Stimulated activated naive CD8-positive, alpha-beta T cell treated with anti-CD3 and anti-CD28 coated beads, Interleukin-15, Interleukin-2, amounts not matched to agents 100 ng/mL and 50 ng/mL, for 24 hours (primary cell): Measurements from ENCODE around the gene S100B.
A peak's percentile ranks its signal among the peaks of the same experiment; 100 is the strongest.

Experiments
- H3K27ac Mint-ChIP-seq: one replicate; pipeline ENCODE4 v1.8.0; 2021; ENCODE audit warnings: mild to moderate bottlenecking, mixed read lengths
- H3K27me3 Mint-ChIP-seq: one replicate; pipeline ENCODE4 v1.8.0; 2021; ENCODE audit warnings: mixed read lengths
- H3K36me3 Mint-ChIP-seq: one replicate; pipeline ENCODE4 v1.8.0; 2021; ENCODE audit warnings: low read depth, mixed read lengths
- H3K4me1 Mint-ChIP-seq: one replicate; pipeline ENCODE4 v1.8.0; 2021; ENCODE audit warnings: low read depth, mixed read lengths
- H3K4me3 Mint-ChIP-seq: one replicate; pipeline ENCODE4 v1.8.0; 2021; ENCODE audit warnings: mild to moderate bottlenecking, mixed read lengths
- H3K9me3 Mint-ChIP-seq: one replicate; pipeline ENCODE4 v1.8.0; 2021; ENCODE audit warnings: mixed read lengths

The S100B gene

DNA sequence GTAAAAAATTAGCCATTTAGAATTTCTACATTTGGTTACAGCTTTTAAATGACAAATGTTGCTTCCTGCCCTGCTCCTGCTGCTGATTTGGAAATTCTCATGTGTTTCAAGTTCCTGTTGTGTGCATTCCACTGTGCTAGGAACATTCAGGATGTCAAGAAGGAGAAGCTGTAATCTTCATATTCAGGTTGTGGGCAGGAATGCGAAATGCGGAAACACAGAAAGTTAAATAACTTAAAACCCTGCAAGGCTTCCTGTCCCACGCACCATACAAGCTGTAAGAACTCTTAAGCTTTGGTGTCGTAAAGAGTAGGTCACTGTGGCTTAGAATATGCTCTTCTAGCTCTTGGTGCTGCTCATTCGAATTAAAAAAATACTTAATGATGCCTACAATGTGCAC lies 52.6 kb downstream of the S100B start:
- H3K36me3 Mint-ChIP-seq: peaks cover 45% of the 10 kb centered on the region
- H3K27me3 Mint-ChIP-seq: no peaks in the 10 kb centered on the region
- peaks cover 5% of the 10 kb centered on the region for H3K9me3 Mint-ChIP-seq

GRCh38 chr21:46551636-46552241 lies 53.1 kb downstream of the S100B start:
- H3K27ac Mint-ChIP-seq: peak overlapping the region; percentile 83
- no peaks in the 10 kb centered on the region for H3K27me3 Mint-ChIP-seq
- peaks cover 45% of the 10 kb centered on the region for H3K36me3 Mint-ChIP-seq
- peaks cover 55% of the 10 kb centered on the region for H3K4me1 Mint-ChIP-seq
- peak overlapping the region; percentile 68 for H3K4me3 Mint-ChIP-seq
- peaks cover 5% of the 10 kb centered on the region for H3K9me3 Mint-ChIP-seq

More for the DNA sequence above, 52.6 kb downstream of the S100B start:
- peak overlapping the region; percentile 83 for H3K27ac Mint-ChIP-seq
- no peak overlapping the region for H3K4me3 Mint-ChIP-seq
- peaks cover 61% of the 10 kb centered on the region for H3K4me1 Mint-ChIP-seq

- H3K27ac Mint-ChIP-seq: peak overlapping the region; percentile 67
- no peaks in the 10 kb centered on the region for H3K27me3 Mint-ChIP-seq
- H3K9me3 Mint-ChIP-seq: peaks cover 5% of the 10 kb centered on the region
- H3K4me3 Mint-ChIP-seq: no peak overlapping the region
- peaks cover 45% of the 10 kb centered on the region for H3K36me3 Mint-ChIP-seq
- peaks cover 48% of the 10 kb centered on the region for H3K4me1 Mint-ChIP-seq
Measured at GRCh38 chr21:46550116-46550941, 54.6 kb downstream of the S100B start.

GRCh38 chr21:46549650-46550049 lies 55.2 kb downstream of the S100B start:
- H3K9me3 Mint-ChIP-seq: peaks cover 5% of the 10 kb centered on the region
- no peak overlapping the region for H3K4me3 Mint-ChIP-seq
- no peaks in the 10 kb centered on the region for H3K27me3 Mint-ChIP-seq
- H3K4me1 Mint-ChIP-seq: peaks cover 55% of the 10 kb centered on the region
- H3K27ac Mint-ChIP-seq: no peak overlapping the region
- H3K36me3 Mint-ChIP-seq: peaks cover 51% of the 10 kb centered on the region
